ENCODE measurements around the gene CAPN2. TPM values are rescaled to one million over a fixed set of nuclear protein-coding genes. Genes with fewer than 3 reads are reported as not detected.

CAPN2 gene
- total RNA-seq, 1 experiment from 2014 or later = 155 TPM

- Histone ChIP-seq H3K4me1 (replicated peaks) (no peaks in the 10 kb centered on the region; the same call in 1 of the 2 replicates), H3K9me3 (replicated peaks) (no peaks in the 10 kb centered on the region), H3K27me3 (replicated peaks) (0 out of 2 replicates have a peak, but pooled peaks cover 4% of the 10 kb centered on the region), H3K36me3 (no peaks in the 10 kb centered on the region), H3K27ac (no peak overlapping the region), H3K4me3 (no peak overlapping the region)
- peak; percentile 31 to 51 for DNase-seq (ENCODE audit: low read depth in 1 of 2, low spot score in 2 of 2)
Observed at GRCh38 chr1:223683586-223684487, 28.5 kb upstream of the CAPN2 start.

GRCh38 chr1:223684488-223684792, 27.9 kb upstream of the CAPN2 start:
- 0 out of 2 replicates have a peak, but pooled peaks cover 4% of the 10 kb centered on the region for H3K27me3 ChIP-seq (replicated peaks)
- H3K36me3 ChIP-seq = no peaks in the 10 kb centered on the region
- no peak for DNase-seq (ENCODE audit: low read depth in 1 of 2, low spot score in 2 of 2)
- H3K4me1 ChIP-seq (replicated peaks) = no peaks in the 10 kb centered on the region; the same call in 1 of the 2 replicates
- no peaks in the 10 kb centered on the region for H3K9me3 ChIP-seq (replicated peaks)
- H3K4me3 ChIP-seq = no peak overlapping the region
- H3K27ac ChIP-seq = no peak overlapping the region

GRCh38 chr1:223691121-223691520, 21.2 kb upstream of the CAPN2 start:
- Histone ChIP-seq H3K27me3 (replicated peaks) (0 out of 2 replicates have a peak, but pooled peaks cover 4% of the 10 kb centered on the region), H3K9me3 (replicated peaks) (no peaks in the 10 kb centered on the region), H3K27ac (no peak overlapping the region), H3K36me3 (no peaks in the 10 kb centered on the region), H3K4me3 (no peak overlapping the region), H3K4me1 (replicated peaks) (no peaks in the 10 kb centered on the region; the same call in 1 of the 2 replicates)
- DNase-seq (ENCODE audit: low read depth in 1 of 2, low spot score in 2 of 2) = no peak

GRCh38 chr1:223695014-223695548, 17.3 kb upstream of the CAPN2 start:
- H3K27me3 ChIP-seq (replicated peaks) = no peaks in the 10 kb centered on the region
- H3K4me3 ChIP-seq = no peak overlapping the region
- no peaks in the 10 kb centered on the region for H3K9me3 ChIP-seq (replicated peaks)
- peaks cover 9% of the 10 kb centered on the region for H3K4me1 ChIP-seq (replicated peaks)
- H3K27ac ChIP-seq = no peak overlapping the region
- DNase-seq (ENCODE audit: low read depth in 1 of 2, low spot score in 2 of 2) = no peak
- no peaks in the 10 kb centered on the region for H3K36me3 ChIP-seq

GRCh38 chr1:223695941-223696340, 16.4 kb upstream of the CAPN2 start:
- no peak overlapping the region for H3K4me3 ChIP-seq
- no peaks in the 10 kb centered on the region for H3K27me3 ChIP-seq (replicated peaks)
- no peak overlapping the region for H3K27ac ChIP-seq
- no peaks in the 10 kb centered on the region for H3K36me3 ChIP-seq
- peaks cover 17% of the 10 kb centered on the region for H3K4me1 ChIP-seq (replicated peaks)
- DNase-seq (ENCODE audit: low read depth in 1 of 2, low spot score in 2 of 2) = no peak
- H3K9me3 ChIP-seq (replicated peaks) = no peaks in the 10 kb centered on the region

GRCh38 chr1:223700388-223700918, 11.9 kb upstream of the CAPN2 start:
- Histone ChIP-seq H3K27me3 (replicated peaks) (no peaks in the 10 kb centered on the region), H3K27ac (peak overlapping the region; percentile 96), H3K4me1 (replicated peaks) (peaks cover 58% of the 10 kb centered on the region), H3K36me3 (no peaks in the 10 kb centered on the region), H3K9me3 (replicated peaks) (no peaks in the 10 kb centered on the region), H3K4me3 (no peak overlapping the region)
- peak in 1 of 2 experiments; percentile 59 for DNase-seq (ENCODE audit: low read depth in 1 of 2, low spot score in 2 of 2)

GRCh38 chr1:223700942-223701637, 11.2 kb upstream of the CAPN2 start:
- H3K27me3 ChIP-seq (replicated peaks) = no peaks in the 10 kb centered on the region
- no peaks in the 10 kb centered on the region for H3K36me3 ChIP-seq
- H3K27ac ChIP-seq = peak overlapping the region; percentile 96
- peaks cover 65% of the 10 kb centered on the region for H3K4me1 ChIP-seq (replicated peaks)
- no peaks in the 10 kb centered on the region for H3K9me3 ChIP-seq (replicated peaks)
- peak overlapping the region; percentile 29 for H3K4me3 ChIP-seq
- peak; percentile 90 to 99 for DNase-seq (ENCODE audit: low read depth in 1 of 2, low spot score in 2 of 2)

GRCh38 chr1:223702735-223703667, 9.3 kb upstream of the CAPN2 start:
- Histone ChIP-seq H3K36me3 (no peaks in the 10 kb centered on the region), H3K4me1 (replicated peaks) (peaks cover 82% of the 10 kb centered on the region), H3K9me3 (replicated peaks) (no peaks in the 10 kb centered on the region), H3K27me3 (replicated peaks) (no peaks in the 10 kb centered on the region), H3K4me3 (peak overlapping the region; percentile 29), H3K27ac (peak overlapping the region; percentile 52)
- DNase-seq (ENCODE audit: low read depth in 1 of 2, low spot score in 2 of 2) = peak; percentile 74 to 81

GRCh38 chr1:223703668-223704013, 8.7 kb upstream of the CAPN2 start:
- Histone ChIP-seq H3K9me3 (replicated peaks) (no peaks in the 10 kb centered on the region), H3K4me1 (replicated peaks) (peaks cover 88% of the 10 kb centered on the region), H3K27ac (peak overlapping the region; percentile 52; the same call in 1 of the 2 replicates), H3K4me3 (no peak overlapping the region), H3K27me3 (replicated peaks) (no peaks in the 10 kb centered on the region), H3K36me3 (no peaks in the 10 kb centered on the region)
- DNase-seq (ENCODE audit: low read depth in 1 of 2, low spot score in 2 of 2) = no peak

- no peak for DNase-seq (ENCODE audit: low read depth in 1 of 2, low spot score in 2 of 2)
- H3K36me3 ChIP-seq = no peaks in the 10 kb centered on the region
- no peaks in the 10 kb centered on the region for H3K27me3 ChIP-seq (replicated peaks)
- peaks cover 87% of the 10 kb centered on the region for H3K4me1 ChIP-seq (replicated peaks)
- no peaks in the 10 kb centered on the region for H3K9me3 ChIP-seq (replicated peaks)
- peak overlapping the region; percentile 59; the same call in 1 of the 2 replicates for H3K27ac ChIP-seq
- H3K4me3 ChIP-seq = no peak overlapping the region
Observed at GRCh38 chr1:223704921-223705878, 7.1 kb upstream of the CAPN2 start.

- DNase-seq (ENCODE audit: low read depth in 1 of 2, low spot score in 2 of 2) = peak; percentile 62 to 74
- Histone ChIP-seq H3K9me3 (replicated peaks) (no peaks in the 10 kb centered on the region), H3K4me3 (no peak overlapping the region), H3K4me1 (replicated peaks) (peaks cover 77% of the 10 kb centered on the region), H3K27ac (peak overlapping the region; percentile 59), H3K36me3 (no peaks in the 10 kb centered on the region), H3K27me3 (replicated peaks) (no peaks in the 10 kb centered on the region)
Observed at GRCh38 chr1:223706077-223706973, 6.0 kb upstream of the CAPN2 start.

All from SJSA1 (cell line).